HepG2 (cell line): ENCODE data around the gene OPRM1. TPM values are rescaled to one million over a fixed set of nuclear protein-coding genes. Genes with fewer than 3 reads are reported as not detected.
A peak's percentile ranks its signal among the peaks of the same experiment; 100 is the strongest.

Experiments used
- DR1 ChIP-seq: sonication (generic); formaldehyde crosslinking; IDR thresholded peaks from 2 replicates; pipeline ENCODE4 v1.8.0; 2021; ENCODE audit warnings: mild to moderate bottlenecking, missing genetic modification reagents, inconsistent platforms
- KDM3A ChIP-seq: IDR thresholded peaks from 2 replicates; pipeline ENCODE4 v1.6.1; 2018; ENCODE audit warnings: low read depth, missing compliant biosample characterization
- KMT2A ChIP-seq: sonication (generic); formaldehyde crosslinking; IDR thresholded peaks from 2 replicates; pipeline ENCODE4 v1.4.0; 2020; ENCODE audit warnings: missing genetic modification reagents
- MAZ ChIP-seq, 2 experiments: sonication (generic) in 1 of 2; formaldehyde crosslinking in 1 of 2; IDR thresholded peaks; 2 replicates each; pipeline versions ENCODE4 v1.5.0 to v1.6.1; 2012 to 2020; ENCODE audit warnings: low read depth in 2 of 2, mild to moderate bottlenecking in 2 of 2, borderline replicate concordance in 1 of 2, improper control_type of control experiment in 1 of 2, low read length in 1 of 2, missing genetic modification reagents in 1 of 2, moderate library complexity in 1 of 2
- ZMYM3 ChIP-seq: sonication (generic); formaldehyde crosslinking; IDR thresholded peaks from 2 replicates; pipeline ENCODE4 v1.5.1; 2020; ENCODE audit warnings: mild to moderate bottlenecking, missing genetic modification reagents
- ZNF530 ChIP-seq: sonication (generic); formaldehyde crosslinking; IDR thresholded peaks from 2 replicates; pipeline ENCODE4 v1.5.0; 2020; ENCODE audit warnings: low read depth, mild to moderate bottlenecking, missing genetic modification reagents
- ZSCAN22 ChIP-seq: sonication (generic); formaldehyde crosslinking; IDR thresholded peaks from 2 replicates; pipeline ENCODE4 v1.4.0; 2020; ENCODE audit warnings: mild to moderate bottlenecking, missing genetic modification reagents
- polyA plus RNA-seq, 8 experiments: library from polyadenylated mRNA; depleted of rRNA in 3 of 8; stranded (reverse) in 7 of 8; unstranded in 1 of 8; fragments of >200 nt; fragmentation: Illumina TruSeq in 4 of 8; extraction: Trizol in 4 of 8; gene quantifications; 2 replicates each; pipeline versions ENCODE4 v1.2.1 to v1.2.3, GENCODE V29; 2011 to 2016; ENCODE audit warnings: low read depth in 4 of 8, missing spikeins in 1 of 8, mixed read lengths in 1 of 8; ENCODE audit not compliant: insufficient read depth in 1 of 8
- total RNA-seq, 5 experiments: library from RNA; depleted of rRNA; stranded (reverse); fragments of >200 nt; fragmentation: Illumina TruSeq; extraction: Trizol; gene quantifications; 2 replicates each; pipeline ENCODE4 v1.2.3, GENCODE V29; 2016; ENCODE audit warnings: low read depth in 1 of 5
- TF ChIP-seq, protein P1 (sequence below): sonication (generic); formaldehyde crosslinking; IDR thresholded peaks from 2 replicates; pipeline ENCODE4 v1.5.1; 2020; ENCODE audit warnings: mild to moderate bottlenecking, missing genetic modification reagents, moderate library complexity
- TF ChIP-seq, protein P2 (sequence below): sonication (generic); formaldehyde crosslinking; IDR thresholded peaks from 2 replicates; pipeline ENCODE4 v1.5.1; 2020; ENCODE audit warnings: mild to moderate bottlenecking, missing genetic modification reagents, borderline replicate concordance
- TF ChIP-seq, protein P3 (sequence below), 2 experiments: fragments of 450-650 bp in 1 of 2; sonication (generic) in 1 of 2; formaldehyde crosslinking in 1 of 2; IDR thresholded peaks; 2 replicates each; pipeline versions ENCODE4 v1.6.1 to v1.8.0; 2016 to 2022; ENCODE audit warnings: antibody characterized with exemption in 1 of 2, mild to moderate bottlenecking in 1 of 2, missing genetic modification reagents in 1 of 2
- TF ChIP-seq, protein P4 (sequence below): sonication (generic); formaldehyde crosslinking; IDR thresholded peaks from 2 replicates; pipeline ENCODE4 v1.8.0; 2022; ENCODE audit warnings: mild to moderate bottlenecking, missing genetic modification reagents, moderate library complexity

The OPRM1 gene
- total and polyA plus RNA-seq, 2 of the 13 experiments (the other 11 are each of a cell fraction or from before 2014, with no cell fraction given) = not detected

DNA sequence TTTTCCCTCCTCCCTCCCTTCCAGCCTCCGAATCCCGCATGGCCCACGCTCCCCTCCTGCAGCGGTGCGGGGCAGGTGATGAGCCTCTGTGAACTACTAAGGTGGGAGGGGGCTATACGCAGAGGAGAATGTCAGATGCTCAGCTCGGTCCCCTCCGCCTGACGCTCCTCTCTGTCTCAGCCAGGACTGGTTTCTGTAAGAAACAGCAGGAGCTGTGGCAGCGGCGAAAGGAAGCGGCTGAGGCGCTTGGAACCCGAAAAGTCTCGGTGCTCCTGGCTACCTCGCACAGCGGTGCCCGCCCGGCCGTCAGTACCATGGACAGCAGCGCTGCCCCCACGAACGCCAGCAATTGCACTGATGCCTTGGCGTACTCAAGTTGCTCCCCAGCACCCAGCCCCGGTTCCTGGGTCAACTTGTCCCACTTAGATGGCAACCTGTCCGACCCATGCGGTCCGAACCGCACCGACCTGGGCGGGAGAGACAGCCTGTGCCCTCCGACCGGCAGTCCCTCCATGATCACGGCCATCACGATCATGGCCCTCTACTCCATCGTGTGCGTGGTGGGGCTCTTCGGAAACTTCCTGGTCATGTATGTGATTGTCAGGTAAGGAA, at the start of gene OPRM1 (continued):
- TF ChIP-seq, protein P1, sequence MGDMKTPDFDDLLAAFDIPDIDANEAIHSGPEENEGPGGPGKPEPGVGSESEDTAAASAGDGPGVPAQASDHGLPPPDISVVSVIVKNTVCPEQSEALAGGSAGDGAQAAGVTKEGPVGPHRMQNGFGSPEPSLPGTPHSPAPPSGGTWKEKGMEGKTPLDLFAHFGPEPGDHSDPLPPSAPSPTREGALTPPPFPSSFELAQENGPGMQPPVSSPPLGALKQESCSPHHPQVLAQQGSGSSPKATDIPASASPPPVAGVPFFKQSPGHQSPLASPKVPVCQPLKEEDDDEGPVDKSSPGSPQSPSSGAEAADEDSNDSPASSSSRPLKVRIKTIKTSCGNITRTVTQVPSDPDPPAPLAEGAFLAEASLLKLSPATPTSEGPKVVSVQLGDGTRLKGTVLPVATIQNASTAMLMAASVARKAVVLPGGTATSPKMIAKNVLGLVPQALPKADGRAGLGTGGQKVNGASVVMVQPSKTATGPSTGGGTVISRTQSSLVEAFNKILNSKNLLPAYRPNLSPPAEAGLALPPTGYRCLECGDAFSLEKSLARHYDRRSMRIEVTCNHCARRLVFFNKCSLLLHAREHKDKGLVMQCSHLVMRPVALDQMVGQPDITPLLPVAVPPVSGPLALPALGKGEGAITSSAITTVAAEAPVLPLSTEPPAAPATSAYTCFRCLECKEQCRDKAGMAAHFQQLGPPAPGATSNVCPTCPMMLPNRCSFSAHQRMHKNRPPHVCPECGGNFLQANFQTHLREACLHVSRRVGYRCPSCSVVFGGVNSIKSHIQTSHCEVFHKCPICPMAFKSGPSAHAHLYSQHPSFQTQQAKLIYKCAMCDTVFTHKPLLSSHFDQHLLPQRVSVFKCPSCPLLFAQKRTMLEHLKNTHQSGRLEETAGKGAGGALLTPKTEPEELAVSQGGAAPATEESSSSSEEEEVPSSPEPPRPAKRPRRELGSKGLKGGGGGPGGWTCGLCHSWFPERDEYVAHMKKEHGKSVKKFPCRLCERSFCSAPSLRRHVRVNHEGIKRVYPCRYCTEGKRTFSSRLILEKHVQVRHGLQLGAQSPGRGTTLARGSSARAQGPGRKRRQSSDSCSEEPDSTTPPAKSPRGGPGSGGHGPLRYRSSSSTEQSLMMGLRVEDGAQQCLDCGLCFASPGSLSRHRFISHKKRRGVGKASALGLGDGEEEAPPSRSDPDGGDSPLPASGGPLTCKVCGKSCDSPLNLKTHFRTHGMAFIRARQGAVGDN (CRISPR knock-in tag) = peak; percentile 55
- TF ChIP-seq ZNF530 = peak; percentile 53; the same call in 1 of the 2 replicates
- no peak for TF ChIP-seq ZSCAN22 (CRISPR knock-in tag)
- TF ChIP-seq, protein P2, sequence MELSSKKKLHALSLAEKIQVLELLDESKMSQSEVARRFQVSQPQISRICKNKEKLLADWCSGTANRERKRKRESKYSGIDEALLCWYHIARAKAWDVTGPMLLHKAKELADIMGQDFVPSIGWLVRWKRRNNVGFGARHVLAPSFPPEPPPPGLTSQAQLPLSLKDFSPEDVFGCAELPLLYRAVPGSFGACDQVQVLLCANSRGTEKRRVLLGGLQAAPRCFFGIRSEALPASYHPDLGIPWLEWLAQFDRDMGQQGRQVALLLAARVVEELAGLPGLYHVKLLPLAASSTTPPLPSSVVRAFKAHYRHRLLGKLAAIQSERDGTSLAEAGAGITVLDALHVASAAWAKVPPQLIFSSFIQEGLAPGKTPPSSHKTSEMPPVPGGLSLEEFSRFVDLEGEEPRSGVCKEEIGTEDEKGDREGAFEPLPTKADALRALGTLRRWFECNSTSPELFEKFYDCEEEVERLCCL (CRISPR knock-in tag) = peak; percentile 81; the same call in 1 of the 2 replicates
- TF ChIP-seq, protein P3, sequence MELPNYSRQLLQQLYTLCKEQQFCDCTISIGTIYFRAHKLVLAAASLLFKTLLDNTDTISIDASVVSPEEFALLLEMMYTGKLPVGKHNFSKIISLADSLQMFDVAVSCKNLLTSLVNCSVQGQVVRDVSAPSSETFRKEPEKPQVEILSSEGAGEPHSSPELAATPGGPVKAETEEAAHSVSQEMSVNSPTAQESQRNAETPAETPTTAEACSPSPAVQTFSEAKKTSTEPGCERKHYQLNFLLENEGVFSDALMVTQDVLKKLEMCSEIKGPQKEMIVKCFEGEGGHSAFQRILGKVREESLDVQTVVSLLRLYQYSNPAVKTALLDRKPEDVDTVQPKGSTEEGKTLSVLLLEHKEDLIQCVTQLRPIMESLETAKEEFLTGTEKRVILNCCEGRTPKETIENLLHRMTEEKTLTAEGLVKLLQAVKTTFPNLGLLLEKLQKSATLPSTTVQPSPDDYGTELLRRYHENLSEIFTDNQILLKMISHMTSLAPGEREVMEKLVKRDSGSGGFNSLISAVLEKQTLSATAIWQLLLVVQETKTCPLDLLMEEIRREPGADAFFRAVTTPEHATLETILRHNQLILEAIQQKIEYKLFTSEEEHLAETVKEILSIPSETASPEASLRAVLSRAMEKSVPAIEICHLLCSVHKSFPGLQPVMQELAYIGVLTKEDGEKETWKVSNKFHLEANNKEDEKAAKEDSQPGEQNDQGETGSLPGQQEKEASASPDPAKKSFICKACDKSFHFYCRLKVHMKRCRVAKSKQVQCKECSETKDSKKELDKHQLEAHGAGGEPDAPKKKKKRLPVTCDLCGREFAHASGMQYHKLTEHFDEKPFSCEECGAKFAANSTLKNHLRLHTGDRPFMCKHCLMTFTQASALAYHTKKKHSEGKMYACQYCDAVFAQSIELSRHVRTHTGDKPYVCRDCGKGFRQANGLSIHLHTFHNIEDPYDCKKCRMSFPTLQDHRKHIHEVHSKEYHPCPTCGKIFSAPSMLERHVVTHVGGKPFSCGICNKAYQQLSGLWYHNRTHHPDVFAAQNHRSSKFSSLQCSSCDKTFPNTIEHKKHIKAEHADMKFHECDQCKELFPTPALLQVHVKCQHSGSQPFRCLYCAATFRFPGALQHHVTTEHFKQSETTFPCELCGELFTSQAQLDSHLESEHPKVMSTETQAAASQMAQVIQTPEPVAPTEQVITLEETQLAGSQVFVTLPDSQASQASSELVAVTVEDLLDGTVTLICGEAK (IDR thresholded peaks at IDR 0.05) = no peak
- TF ChIP-seq, protein P3 (CRISPR knock-in tag; IDR thresholded peaks at IDR 0.05) = peak; percentile 63
- no peak for TF ChIP-seq KDM3A (CRISPR knock-in tag)
- TF ChIP-seq KMT2A (CRISPR knock-in tag) = no peak
- TF ChIP-seq ZMYM3 (CRISPR knock-in tag) = no peak
- no peak for TF ChIP-seq DR1 (CRISPR knock-in tag)
- no peak for TF ChIP-seq MAZ (IDR thresholded peaks at IDR 0.05; ENCODE audit: borderline replicate concordance, low read depth, low read length)
- 0 out of 2 replicates have a peak, but pooled peaks have one; percentile 41 for TF ChIP-seq MAZ (CRISPR knock-in tag; IDR thresholded peaks at IDR 0.05; ENCODE audit: low read depth)
- TF ChIP-seq, protein P4, sequence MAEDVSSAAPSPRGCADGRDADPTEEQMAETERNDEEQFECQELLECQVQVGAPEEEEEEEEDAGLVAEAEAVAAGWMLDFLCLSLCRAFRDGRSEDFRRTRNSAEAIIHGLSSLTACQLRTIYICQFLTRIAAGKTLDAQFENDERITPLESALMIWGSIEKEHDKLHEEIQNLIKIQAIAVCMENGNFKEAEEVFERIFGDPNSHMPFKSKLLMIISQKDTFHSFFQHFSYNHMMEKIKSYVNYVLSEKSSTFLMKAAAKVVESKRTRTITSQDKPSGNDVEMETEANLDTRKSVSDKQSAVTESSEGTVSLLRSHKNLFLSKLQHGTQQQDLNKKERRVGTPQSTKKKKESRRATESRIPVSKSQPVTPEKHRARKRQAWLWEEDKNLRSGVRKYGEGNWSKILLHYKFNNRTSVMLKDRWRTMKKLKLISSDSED = 0 out of 2 replicates have a peak, but pooled peaks have one; percentile 46
